ENCODE data around the gene PPARG. TPM values are rescaled to one million over a fixed set of nuclear protein-coding genes. Genes with fewer than 3 reads are reported as not detected.
"Not testable (repeated sequence)": the region's sequence is repeated elsewhere in the genome, so short reads cannot be mapped to it uniquely, and the experiment has no call there.

The PPARG gene
- total RNA-seq, 1 donor from 2014 or later = 4.4 TPM

- DNase-seq (ENCODE audit: extremely low spot score, unreplicated experiment) = no peak
- H3K9me3 Mint-ChIP-seq (ENCODE audit: unreplicated experiment) = no peaks in the 10 kb centered on the region
Measured at GRCh38 chr3:12273045-12273695, 15.7 kb upstream of the PPARG start.

GRCh38 chr3:12275974-12276650 is 12.8 kb upstream of the PPARG start:
- no peak overlapping the region for H3K4me3 Mint-ChIP-seq (ENCODE audit: unreplicated experiment)
- TF ChIP-seq CTCF (IDR thresholded peaks at IDR 0.05) = no peak
- H3K36me3 Mint-ChIP-seq (ENCODE audit: unreplicated experiment) = no peaks in the 10 kb centered on the region
- DNase-seq (ENCODE audit: extremely low spot score, unreplicated experiment) = no peak
- no peak overlapping the region for H3K27ac Mint-ChIP-seq (ENCODE audit: unreplicated experiment)
- H3K27me3 Mint-ChIP-seq (ENCODE audit: unreplicated experiment) = peaks cover 44% of the 10 kb centered on the region
- no peaks in the 10 kb centered on the region for H3K9me3 Mint-ChIP-seq (ENCODE audit: unreplicated experiment)
- peaks cover 4% of the 10 kb centered on the region for H3K4me1 Mint-ChIP-seq (ENCODE audit: unreplicated experiment)

More at GRCh38 chr3:12273045-12273695, 15.7 kb upstream of the PPARG start:
- no peak overlapping the region for H3K4me3 Mint-ChIP-seq (ENCODE audit: unreplicated experiment)
- TF ChIP-seq CTCF (IDR thresholded peaks at IDR 0.05) = no peak
- H3K27ac Mint-ChIP-seq (ENCODE audit: unreplicated experiment) = no peak overlapping the region
- no peaks in the 10 kb centered on the region for H3K4me1 Mint-ChIP-seq (ENCODE audit: unreplicated experiment)
- H3K27me3 Mint-ChIP-seq (ENCODE audit: unreplicated experiment) = peaks cover 33% of the 10 kb centered on the region
- H3K36me3 Mint-ChIP-seq (ENCODE audit: unreplicated experiment) = no peaks in the 10 kb centered on the region

GRCh38 chr3:12276827-12277226 is 12.0 kb upstream of the PPARG start:
- H3K36me3 Mint-ChIP-seq (ENCODE audit: unreplicated experiment); DNase-seq (ENCODE audit: extremely low spot score, unreplicated experiment); H3K4me3 Mint-ChIP-seq (ENCODE audit: unreplicated experiment); H3K27ac Mint-ChIP-seq (ENCODE audit: unreplicated experiment); H3K4me1 Mint-ChIP-seq (ENCODE audit: unreplicated experiment); H3K9me3 Mint-ChIP-seq (ENCODE audit: unreplicated experiment): not testable (repeated sequence)
- peaks cover 44% of the 10 kb centered on the region for H3K27me3 Mint-ChIP-seq (ENCODE audit: unreplicated experiment)

- Mint-ChIP-seq H3K4me1 (ENCODE audit: unreplicated experiment) (peaks cover 4% of the 10 kb centered on the region), H3K4me3 (ENCODE audit: unreplicated experiment) (no peak overlapping the region), H3K36me3 (ENCODE audit: unreplicated experiment) (no peaks in the 10 kb centered on the region), H3K9me3 (ENCODE audit: unreplicated experiment) (no peaks in the 10 kb centered on the region), H3K27me3 (ENCODE audit: unreplicated experiment) (peaks cover 39% of the 10 kb centered on the region), H3K27ac (ENCODE audit: unreplicated experiment) (no peak overlapping the region)
- DNase-seq (ENCODE audit: extremely low spot score, unreplicated experiment) = no peak
- TF ChIP-seq CTCF (IDR thresholded peaks at IDR 0.05) = no peak
Measured at GRCh38 chr3:12278566-12278965, 10.3 kb upstream of the PPARG start.

GRCh38 chr3:12279591-12280326 is 9.1 kb upstream of the PPARG start:
- H3K36me3 Mint-ChIP-seq (ENCODE audit: unreplicated experiment) = no peaks in the 10 kb centered on the region
- H3K9me3 Mint-ChIP-seq (ENCODE audit: unreplicated experiment) = no peaks in the 10 kb centered on the region
- no peak for TF ChIP-seq CTCF (IDR thresholded peaks at IDR 0.05)
- no peak overlapping the region for H3K27ac Mint-ChIP-seq (ENCODE audit: unreplicated experiment)
- H3K4me3 Mint-ChIP-seq (ENCODE audit: unreplicated experiment) = no peak overlapping the region
- DNase-seq (ENCODE audit: extremely low spot score, unreplicated experiment) = no peak
- peaks cover 48% of the 10 kb centered on the region for H3K27me3 Mint-ChIP-seq (ENCODE audit: unreplicated experiment)
- peaks cover 4% of the 10 kb centered on the region for H3K4me1 Mint-ChIP-seq (ENCODE audit: unreplicated experiment)

Data from osteocyte (in vitro differentiated cells).